Aorta (tissue), 5 donors: Measurements from ENCODE around the gene ABTB2. TPM values are rescaled to one million over a fixed set of nuclear protein-coding genes. Genes with fewer than 3 reads are reported as not detected.
"Not testable (repeated sequence)": the region's sequence is repeated elsewhere in the genome, so short reads cannot be mapped to it uniquely, and the experiment has no call there.

ENCODE experiments used
- ATAC-seq: fragments of 200-7000 bp; cut with Tn5 transposase; one replicate; pipeline ENCODE4 v1.9.1; 2022; ENCODE audit warnings: moderate library complexity; ENCODE audit not compliant: low FRiP score
- DNase-seq, 2 donors: peaks; one replicate each; pipeline ENCODE4 v3.0.0-alpha.2; 2020
- H3K27ac ChIP-seq, 2 donors: one replicate each; pipeline ENCODE4 v1.5.1; 2013; ENCODE audit warnings: low read length in 2 of 2, mild to moderate bottlenecking in 2 of 2, moderate library complexity in 2 of 2, control low read depth in 1 of 2, inconsistent platforms in 1 of 2, low read depth in 1 of 2
- H3K27me3 ChIP-seq, 2 donors: one replicate each; pipeline ENCODE4 v1.6.1; 2013; ENCODE audit warnings: control low read depth in 1 of 2, low read length in 1 of 2, mild to moderate bottlenecking in 1 of 2, moderate library complexity in 1 of 2; ENCODE audit not compliant: insufficient read depth in 2 of 2, control insufficient read depth in 1 of 2
- H3K36me3 ChIP-seq, 2 donors: one replicate each; pipeline ENCODE4 v1.6.1; 2013; ENCODE audit warnings: control low read depth in 1 of 2, low read length in 1 of 2, mild to moderate bottlenecking in 1 of 2; ENCODE audit not compliant: insufficient read depth in 2 of 2, control insufficient read depth in 1 of 2
- H3K4me1 ChIP-seq, 2 donors: one replicate each; pipeline ENCODE4 v1.6.1; 2013; ENCODE audit warnings: low read length in 2 of 2, control low read depth in 1 of 2, mild to moderate bottlenecking in 1 of 2, moderate library complexity in 1 of 2; ENCODE audit not compliant: insufficient read depth in 2 of 2, control insufficient read depth in 1 of 2
- H3K4me3 ChIP-seq, 2 donors: one replicate each; pipeline ENCODE4 v1.5.1; 2013; ENCODE audit warnings: low read length in 2 of 2, control low read depth in 1 of 2, mild to moderate bottlenecking in 1 of 2
- H3K9me3 ChIP-seq: one replicate; pipeline ENCODE4 v1.6.1; 2013; ENCODE audit warnings: mild to moderate bottlenecking, low read length; ENCODE audit not compliant: control insufficient read depth
- WGBS, 2 donors: extraction: QIAGEN DNeasy Blood & Tissue Kit; methylation state at CpG; one replicate each; pipeline ENCODE4 v1.1.7; 2013; 5-methylcytosine and 5-hydroxymethylcytosine counted together
- intact Hi-C, 2 donors: fragments of 100-400 bp; cut with DNase I; formaldehyde crosslinking; loops; one replicate each; pipeline versions ENCODE4 v1.14.2 to v1.15.0; 2022
- polyA plus RNA-seq, 2 donors: library from polyadenylated mRNA; stranded (reverse); fragments of 200-250 nt; gene quantifications; one replicate each; pipeline ENCODE4 v1.2.3, GENCODE V29; 2013
- total RNA-seq, 2 donors: library from RNA; stranded (reverse); fragmentation: NEBNext Ultra II Directional; extraction: Animal tissue kit (Norgen Biotek cat#: 25700); gene quantifications; one replicate each; pipeline ENCODE4 v1.2.1, GENCODE V29; 2021
- donor health status: healthy with polysubstance abuse.
- donor health status: Bipolar disorder and iron deficiency.
- donor health status: DM: no; HTN: no; CAD: no.
- donor health status: DM: no; HTN: no; CAD: no.
- donor health status: DM: yes; HTN: yes; CAD: no.

ABTB2 gene
- total and polyA plus RNA-seq, 4 donors = 2.9 to 11.4 (median 6.9) TPM

GRCh38 chr11:34180814-34181165 lies 177.0 kb downstream of the ABTB2 start:
- 83 to 94% methylated on average over 5 of the region's 5 CpGs for WGBS, 2 donors
- H3K36me3 ChIP-seq, DNase-seq, ATAC-seq, H3K9me3 ChIP-seq, H3K27me3 ChIP-seq, H3K27ac ChIP-seq, intact Hi-C loops, H3K4me3 ChIP-seq, H3K4me1 ChIP-seq: not testable (repeated sequence)

- H3K27me3 ChIP-seq = no peaks in the 10 kb centered on the region
- intact Hi-C loops = no loop called here
- ATAC-seq (no peak), DNase-seq (no peak)
- 58 to 59% methylated on average over 6 of the region's 6 CpGs for WGBS, 2 donors
- H3K36me3 ChIP-seq = no peaks in the 10 kb centered on the region
- H3K9me3 ChIP-seq = no peaks in the 10 kb centered on the region
- no peak overlapping the region for H3K4me3 ChIP-seq
- H3K4me1 ChIP-seq = no peaks in the 10 kb centered on the region
- no peak overlapping the region for H3K27ac ChIP-seq
Measured at GRCh38 chr11:34180040-34180813, 177.6 kb downstream of the ABTB2 start.

- ATAC-seq = no peak
- H3K4me3 ChIP-seq = no peak overlapping the region
- no peaks in the 10 kb centered on the region for H3K27me3 ChIP-seq
- 72 to 83% methylated on average over 9 of the region's 9 CpGs for WGBS, 2 donors
- no peak for DNase-seq
- no peaks in the 10 kb centered on the region for H3K4me1 ChIP-seq
- no peaks in the 10 kb centered on the region for H3K9me3 ChIP-seq
- H3K27ac ChIP-seq = no peak overlapping the region
- no peaks in the 10 kb centered on the region for H3K36me3 ChIP-seq
- intact Hi-C loops = no loop called here
Measured at GRCh38 chr11:34179026-34179675, 178.7 kb downstream of the ABTB2 start.

- H3K27ac ChIP-seq = no peak overlapping the region
- DNase-seq = no peak
- 95% methylated on average over 10 of the region's 10 CpGs for WGBS, 2 donors
- no peaks in the 10 kb centered on the region for H3K27me3 ChIP-seq
- H3K9me3 ChIP-seq = no peaks in the 10 kb centered on the region
- no peaks in the 10 kb centered on the region for H3K36me3 ChIP-seq
- ATAC-seq = no peak
- intact Hi-C loops = no loop called here
- H3K4me3 ChIP-seq = no peak overlapping the region
- no peaks in the 10 kb centered on the region for H3K4me1 ChIP-seq
Measured at GRCh38 chr11:34178209-34178821, 179.5 kb downstream of the ABTB2 start.

GRCh38 chr11:34176751-34177209 lies 181.0 kb downstream of the ABTB2 start:
- ATAC-seq = no peak
- Histone ChIP-seq H3K9me3 (no peaks in the 10 kb centered on the region), H3K27me3 (no peaks in the 10 kb centered on the region), H3K36me3 (no peaks in the 10 kb centered on the region), H3K27ac (no peak overlapping the region), H3K4me1 (no peaks in the 10 kb centered on the region), H3K4me3 (no peak overlapping the region)
- intact Hi-C loops = no loop called here
- DNase-seq = no peak
- WGBS, 2 donors = 43 to 46% methylated on average over 2 of the region's 2 CpGs

- Histone ChIP-seq H3K4me3 (no peak overlapping the region), H3K4me1 (no peaks in the 10 kb centered on the region), H3K9me3 (no peaks in the 10 kb centered on the region), H3K27me3 (no peaks in the 10 kb centered on the region), H3K36me3 (peaks cover 0 to 2% of the 10 kb centered on the region in 2 donors), H3K27ac (no peak overlapping the region)
- no peak for ATAC-seq
- intact Hi-C loops = no loop called here
- WGBS, 2 donors = 93 to 94% methylated on average over 7 of the region's 7 CpGs
- DNase-seq = no peak
Measured at GRCh38 chr11:34175284-34176019, 182.4 kb downstream of the ABTB2 start.

GRCh38 chr11:34174412-34175041 lies 183.3 kb downstream of the ABTB2 start:
- intact Hi-C loops = loop anchor here (1.0 kb wide), 1 partner anchor 185 kb away; no protein-coding TSS in a partner anchor
- ATAC-seq (peak; percentile 96), DNase-seq (peak; percentile 90 to 95)
- Histone ChIP-seq H3K9me3 (no peaks in the 10 kb centered on the region), H3K4me1 (no peaks in the 10 kb centered on the region), H3K27me3 (no peaks in the 10 kb centered on the region), H3K4me3 (no peak overlapping the region), H3K27ac (no peak overlapping the region), H3K36me3 (peaks cover 0 to 2% of the 10 kb centered on the region in 2 donors)
- 1 to 3% methylated on average over 33 of the region's 33 CpGs for WGBS, 2 donors

- intact Hi-C loops = no loop called here
- WGBS, 2 donors = 96 to 97% methylated on average over 15 to 16 of the region's 16 CpGs
- no peak for ATAC-seq
Measured at GRCh38 chr11:34173050-34173449, 184.8 kb downstream of the ABTB2 start.

More at GRCh38 chr11:34173050-34173449, 184.8 kb downstream of the ABTB2 start:
- Histone ChIP-seq H3K4me3 (no peak overlapping the region), H3K27ac (no peak overlapping the region), H3K4me1 (no peaks in the 10 kb centered on the region), H3K36me3 (peaks cover 0 to 2% of the 10 kb centered on the region in 2 donors), H3K9me3 (no peaks in the 10 kb centered on the region), H3K27me3 (no peaks in the 10 kb centered on the region)
- no peak for DNase-seq
